ENCODE measurements around the gene TRPM5. TPM values are rescaled to one million over a fixed set of nuclear protein-coding genes. Genes with fewer than 3 reads are reported as not detected.

Gene TRPM5
- total and polyA plus RNA-seq, 2 of the 4 experiments (the other 2 are of a cell fraction): not detected

DNA sequence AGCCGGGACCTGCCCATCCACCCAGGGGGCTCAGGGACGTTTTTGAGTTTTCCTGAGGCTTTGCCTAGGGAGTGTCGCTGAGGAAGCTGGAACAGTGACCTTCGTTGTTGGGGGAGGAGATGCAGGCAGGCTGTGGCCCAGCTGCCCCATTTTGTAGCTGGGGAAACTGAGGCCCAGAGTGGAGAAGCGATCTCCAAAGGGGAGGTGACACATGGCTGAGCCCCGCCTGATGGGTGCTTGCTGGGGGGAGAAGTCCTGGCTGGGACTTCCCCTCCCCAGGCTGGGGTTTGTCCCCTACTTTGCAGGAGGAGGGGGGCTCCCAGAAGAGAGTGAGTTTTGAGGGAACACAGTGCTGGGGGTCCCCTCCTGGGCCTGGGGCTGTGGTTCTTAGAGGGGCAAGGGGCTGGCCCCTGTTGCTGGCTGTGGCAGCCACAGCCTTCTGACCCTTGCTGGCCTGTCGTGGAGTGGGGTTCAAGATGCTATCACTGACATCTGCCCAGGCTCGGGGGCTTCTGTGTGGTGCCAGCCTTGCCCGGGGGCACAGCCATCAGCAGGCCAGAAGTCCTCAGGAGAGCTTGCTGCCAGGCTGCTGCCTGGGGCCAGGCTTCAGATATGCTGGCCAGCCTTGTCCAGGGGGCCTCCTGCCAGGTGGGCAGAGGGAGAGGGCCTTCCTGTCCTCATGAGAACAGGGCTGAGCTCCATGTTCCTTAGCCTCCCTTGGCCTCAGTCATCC lies 21.9 kb upstream of the TRPM5 start:
- H3K14ac ChIP-seq (replicated peaks; ENCODE audit: low read depth, low read length): no peak overlapping the region
- no peak overlapping the region for H4K91ac ChIP-seq (ENCODE audit: insufficient read depth, low read depth, low read length)
- WGBS, 2 experiments (ENCODE audit: extremely low coverage in 2 of 2, insufficient read length in 1 of 2): 20% methylated on average over 1 of the region's 9 CpGs; no CpG with 5 or more reads in 1 of the 2 experiments
- no TSS peak for BruUV-seq (replicated peaks)
- H3K4me3 ChIP-seq (ENCODE audit: insufficient read depth, low read depth, low read length): no peak overlapping the region
- no peak for DNase-seq
- ChIA-PET POLR2A (ENCODE audit: unreplicated experiment) (interaction anchor here (0.5 kb wide), 2 partner anchors 37 to 458 kb away, joined by 3 to 10 read pairs; no protein-coding TSS in a partner anchor), CTCF (no interaction called here)
- dilution Hi-C loops (cut with HindIII; ENCODE audit: low sequenced_read_pairs, unreplicated experiment): no loop called here
- no peak for ATAC-seq (ENCODE audit: low read depth)
- in situ Hi-C loops (cut with MboI; ENCODE audit: low sequenced_read_pairs): no loop called here
- H4K5ac ChIP-seq (ENCODE audit: low read depth, low read length): no peak overlapping the region
- no peak overlapping the region for H2BK20ac ChIP-seq (ENCODE audit: low read depth, low read length)
- no peaks in the 10 kb centered on the region for H4K20me1 ChIP-seq (ENCODE audit: insufficient read depth, low read length)
- no peak overlapping the region for H2AK5ac ChIP-seq (ENCODE audit: low read depth, low read length)
- no peak overlapping the region for H2AFZ ChIP-seq (replicated peaks; ENCODE audit: low read length, poor library complexity)
- no peaks in the 10 kb centered on the region for H3K4me1 ChIP-seq (ENCODE audit: control insufficient read depth, insufficient read depth, low read length)
- H2BK5ac ChIP-seq (ENCODE audit: low read depth, low read length, poor library complexity, severe bottlenecking): no peak overlapping the region
- no peak overlapping the region for H3K23ac ChIP-seq (ENCODE audit: low read depth, low read length)
- no peak overlapping the region for H3K4me2 ChIP-seq (ENCODE audit: low read depth, low read length)
- no peaks in the 10 kb centered on the region for H3K79me1 ChIP-seq (ENCODE audit: low read depth in 1 of 2, low read length in 2 of 2)
- no peak overlapping the region for H3K9ac ChIP-seq (ENCODE audit: low read depth, low read length)
- H3K18ac ChIP-seq (ENCODE audit: low read depth, low read length): no peak overlapping the region
- H2BK15ac ChIP-seq (ENCODE audit: low read depth, low read length): no peak overlapping the region
- no peak overlapping the region for H2BK120ac ChIP-seq (ENCODE audit: low read depth, low read length)
- intact Hi-C loops (cut with micrococcal nuclease): no loop called here
- H3K27ac ChIP-seq (ENCODE audit: insufficient read depth, low read length): no peak overlapping the region
- H3K56ac ChIP-seq (ENCODE audit: extremely low read depth, insufficient read depth, low read length): no peak overlapping the region
- TF ChIP-seq MXI1 (IDR thresholded peaks at IDR 0.05; ENCODE audit: borderline replicate concordance, low read depth, low read length) (no peak), FOS (IDR thresholded peaks at IDR 0.05; ENCODE audit: low read depth, low read length) (no peak), POLR2A (IDR thresholded peaks at IDR 0.05; ENCODE audit: low read depth, low read length) (no peak), SMC3 (IDR thresholded peaks at IDR 0.05; ENCODE audit: low read depth, low read length) (no peak), CHD1 (IDR thresholded peaks at IDR 0.05; ENCODE audit: low read depth, low read length) (no peak), RCOR1 (IDR thresholded peaks at IDR 0.05; ENCODE audit: insufficient replicate concordance, low read length) (no peak)
- TF ChIP-seq, protein P1, sequence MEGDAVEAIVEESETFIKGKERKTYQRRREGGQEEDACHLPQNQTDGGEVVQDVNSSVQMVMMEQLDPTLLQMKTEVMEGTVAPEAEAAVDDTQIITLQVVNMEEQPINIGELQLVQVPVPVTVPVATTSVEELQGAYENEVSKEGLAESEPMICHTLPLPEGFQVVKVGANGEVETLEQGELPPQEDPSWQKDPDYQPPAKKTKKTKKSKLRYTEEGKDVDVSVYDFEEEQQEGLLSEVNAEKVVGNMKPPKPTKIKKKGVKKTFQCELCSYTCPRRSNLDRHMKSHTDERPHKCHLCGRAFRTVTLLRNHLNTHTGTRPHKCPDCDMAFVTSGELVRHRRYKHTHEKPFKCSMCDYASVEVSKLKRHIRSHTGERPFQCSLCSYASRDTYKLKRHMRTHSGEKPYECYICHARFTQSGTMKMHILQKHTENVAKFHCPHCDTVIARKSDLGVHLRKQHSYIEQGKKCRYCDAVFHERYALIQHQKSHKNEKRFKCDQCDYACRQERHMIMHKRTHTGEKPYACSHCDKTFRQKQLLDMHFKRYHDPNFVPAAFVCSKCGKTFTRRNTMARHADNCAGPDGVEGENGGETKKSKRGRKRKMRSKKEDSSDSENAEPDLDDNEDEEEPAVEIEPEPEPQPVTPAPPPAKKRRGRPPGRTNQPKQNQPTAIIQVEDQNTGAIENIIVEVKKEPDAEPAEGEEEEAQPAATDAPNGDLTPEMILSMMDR (conservative IDR thresholded peaks at IDR 0.05; ENCODE audit: low read depth, low read length): no peak
- TF ChIP-seq, protein P2, sequence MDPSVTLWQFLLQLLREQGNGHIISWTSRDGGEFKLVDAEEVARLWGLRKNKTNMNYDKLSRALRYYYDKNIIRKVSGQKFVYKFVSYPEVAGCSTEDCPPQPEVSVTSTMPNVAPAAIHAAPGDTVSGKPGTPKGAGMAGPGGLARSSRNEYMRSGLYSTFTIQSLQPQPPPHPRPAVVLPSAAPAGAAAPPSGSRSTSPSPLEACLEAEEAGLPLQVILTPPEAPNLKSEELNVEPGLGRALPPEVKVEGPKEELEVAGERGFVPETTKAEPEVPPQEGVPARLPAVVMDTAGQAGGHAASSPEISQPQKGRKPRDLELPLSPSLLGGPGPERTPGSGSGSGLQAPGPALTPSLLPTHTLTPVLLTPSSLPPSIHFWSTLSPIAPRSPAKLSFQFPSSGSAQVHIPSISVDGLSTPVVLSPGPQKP (IDR thresholded peaks at IDR 0.05; ENCODE audit: borderline replicate concordance, low read depth, low read length): no peak
- H2AK9ac ChIP-seq (replicated peaks; ENCODE audit: low read depth, low read length, poor library complexity): no peak overlapping the region
- H3K9me1 ChIP-seq (ENCODE audit: insufficient read depth, low read length): no peaks in the 10 kb centered on the region
- H4K8ac ChIP-seq (ENCODE audit: low read depth in 2 of 2, low read length in 2 of 2): no peak overlapping the region
- no peak overlapping the region for H3K4ac ChIP-seq (ENCODE audit: low read depth, low read length)
- H3K27me3 ChIP-seq (ENCODE audit: control insufficient read depth, insufficient read depth, low read length): peaks cover 38% of the 10 kb centered on the region
- H3K9me3 ChIP-seq (ENCODE audit: control insufficient read depth, insufficient read depth, low read length): peaks cover 3% of the 10 kb centered on the region; the same call in 1 of the 2 replicates
- H3K36me3 ChIP-seq (ENCODE audit: control insufficient read depth, insufficient read depth, low read length): no peaks in the 10 kb centered on the region
